ENCODE data around the gene TTC38. TPM values are rescaled to one million over a fixed set of nuclear protein-coding genes. Genes with fewer than 3 reads are reported as not detected.
"Not testable (repeated sequence)": the region's sequence is repeated elsewhere in the genome, so short reads cannot be mapped to it uniquely, and the experiment has no call there.

Gene TTC38
- total RNA-seq, 1 donor from 2014 or later: 23.8 TPM

DNA sequence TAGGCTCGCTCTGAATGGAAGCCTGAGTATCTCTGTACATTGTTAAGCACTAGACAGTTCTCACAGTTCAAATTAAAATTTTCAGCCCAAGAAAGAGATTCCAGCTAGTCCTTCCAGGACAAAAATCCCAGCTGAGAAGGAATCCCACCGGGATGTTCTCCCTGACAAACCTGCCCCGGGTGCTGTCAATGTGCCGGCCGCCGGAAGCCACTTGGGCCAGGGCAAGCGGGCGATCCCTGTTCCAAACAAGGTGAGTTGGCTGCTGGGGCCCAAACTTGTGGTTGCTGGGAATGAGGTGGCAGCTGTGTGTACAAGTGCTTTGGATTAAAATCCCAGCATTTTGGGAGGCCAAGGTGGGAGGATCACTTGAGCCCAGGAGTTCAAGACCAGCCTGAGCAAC, 44.2 kb downstream of the TTC38 start:
- intact Hi-C loops (cut with DNase I): loop anchor here (5.0 kb wide), 1 partner anchor 315 kb away; no protein-coding TSS in a partner anchor
- no peak for DNase-seq (ENCODE audit: missing footprints)
- ATAC-seq: no peak

DNA sequence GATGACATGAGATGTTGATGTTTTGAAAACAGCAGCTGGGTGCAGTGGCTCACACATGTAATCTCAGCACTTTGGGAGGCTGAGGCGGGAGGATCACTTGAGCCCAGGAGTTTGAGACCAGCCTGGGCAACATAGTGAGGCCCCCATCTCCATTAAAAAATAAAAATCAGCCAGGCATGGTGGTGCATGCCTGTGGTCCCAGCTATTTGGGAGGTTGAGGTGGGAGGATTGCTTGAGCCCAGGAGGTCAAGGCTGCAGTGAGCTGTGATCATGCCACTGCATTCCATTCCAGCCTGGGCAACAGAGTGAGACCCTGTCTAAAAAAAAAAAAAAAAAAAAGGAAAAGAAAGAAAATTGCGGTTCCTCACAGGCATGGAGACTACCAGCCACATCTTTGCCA, 45.0 kb downstream of the TTC38 start:
- intact Hi-C loops (cut with DNase I): loop anchor here (5.0 kb wide), 1 partner anchor 316 kb away; no protein-coding TSS in a partner anchor
- DNase-seq (ENCODE audit: missing footprints); ATAC-seq: not testable (repeated sequence)

DNA sequence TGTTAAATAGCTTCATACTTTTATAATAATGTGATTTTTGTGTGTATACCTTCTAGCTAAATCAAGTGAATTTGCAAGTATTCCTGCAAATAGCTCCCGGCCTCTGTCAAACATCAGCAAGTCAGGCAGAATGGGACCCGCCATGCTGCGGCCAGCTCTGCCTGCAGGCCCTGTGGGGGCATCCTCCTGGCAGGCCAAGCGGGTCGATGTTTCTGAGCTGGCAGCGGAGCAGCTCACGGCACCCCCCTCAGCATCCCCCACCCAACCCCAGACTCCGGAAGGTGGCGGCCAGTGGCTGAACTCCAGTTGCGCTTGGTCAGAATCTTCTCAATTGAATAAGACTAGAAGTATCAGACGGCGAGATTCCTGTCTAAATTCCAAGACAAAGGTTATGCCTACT, 48.2 kb downstream of the TTC38 start:
- intact Hi-C loops (cut with DNase I): no loop called here
- no peak for DNase-seq (ENCODE audit: missing footprints)

DNA sequence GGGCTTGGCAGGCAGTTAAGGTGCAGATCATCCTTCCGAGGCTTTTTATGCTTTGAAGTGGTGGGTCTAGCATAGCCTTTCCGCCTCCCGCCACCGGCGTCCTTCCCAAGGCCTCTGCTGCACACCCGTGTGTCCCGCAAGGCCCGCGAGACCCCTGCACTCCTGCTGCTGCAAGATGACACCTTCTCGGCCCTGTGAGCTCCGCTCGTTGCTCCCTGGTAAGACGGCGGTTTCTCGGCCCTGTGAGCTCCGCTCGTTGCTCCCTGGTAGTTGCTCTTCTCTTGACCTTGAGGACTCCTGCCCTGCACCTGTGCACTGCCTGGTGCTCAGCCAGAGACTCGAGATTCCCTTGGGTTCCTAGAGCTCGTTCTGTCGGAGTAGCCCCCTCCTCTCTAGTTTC, 49.8 kb downstream of the TTC38 start:
- DNase-seq (ENCODE audit: missing footprints) (no peak), ATAC-seq (no peak)
- intact Hi-C loops (cut with DNase I): no loop called here

More for the DNA sequence above, 48.2 kb downstream of the TTC38 start:
- ATAC-seq: no peak

DNA sequence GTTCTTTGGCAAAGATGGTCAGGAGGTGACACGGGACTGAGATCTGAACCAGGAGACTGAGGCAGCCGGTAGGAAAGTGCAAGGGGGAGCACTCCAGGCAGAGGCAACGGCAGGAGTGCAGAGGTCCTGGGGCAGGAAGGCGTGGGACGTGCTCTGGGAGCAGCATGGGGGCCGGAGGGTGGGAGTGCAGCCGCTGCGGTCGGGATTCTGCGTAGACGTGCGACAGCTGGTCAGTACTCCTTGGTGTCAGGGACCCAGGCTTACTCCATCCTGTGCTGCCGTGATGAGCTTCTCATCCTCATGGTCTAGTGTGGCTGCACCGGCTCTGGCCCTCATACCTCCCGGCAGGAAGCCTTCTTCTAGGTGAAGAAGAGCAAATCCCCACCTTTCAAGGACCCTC, 50.8 kb downstream of the TTC38 start:
- ATAC-seq: no peak
- no peak for DNase-seq (ENCODE audit: missing footprints)
- intact Hi-C loops (cut with DNase I): no loop called here

DNA sequence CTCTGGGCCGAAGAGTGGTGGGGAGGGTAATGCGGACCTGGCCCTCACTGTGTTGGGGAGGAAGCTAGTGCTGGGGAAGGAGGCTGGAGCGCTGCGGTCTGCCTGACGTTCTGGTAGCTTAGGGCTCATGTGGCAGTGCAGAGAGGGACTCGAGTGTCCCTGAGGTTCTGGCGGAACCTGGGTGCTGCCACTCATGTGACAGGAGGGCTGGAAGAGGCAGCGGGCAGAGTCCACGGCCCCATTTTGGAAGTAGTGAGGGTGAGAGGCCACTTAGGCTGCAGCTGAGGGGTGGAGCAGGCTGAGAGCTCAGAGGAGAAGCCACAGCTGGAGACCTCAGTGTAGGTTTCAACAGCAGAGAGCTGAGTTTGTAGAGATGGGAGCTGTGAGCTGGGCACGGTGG, 51.5 kb downstream of the TTC38 start:
- intact Hi-C loops (cut with DNase I): no loop called here
- ATAC-seq (no peak), DNase-seq (ENCODE audit: missing footprints) (no peak)

DNA sequence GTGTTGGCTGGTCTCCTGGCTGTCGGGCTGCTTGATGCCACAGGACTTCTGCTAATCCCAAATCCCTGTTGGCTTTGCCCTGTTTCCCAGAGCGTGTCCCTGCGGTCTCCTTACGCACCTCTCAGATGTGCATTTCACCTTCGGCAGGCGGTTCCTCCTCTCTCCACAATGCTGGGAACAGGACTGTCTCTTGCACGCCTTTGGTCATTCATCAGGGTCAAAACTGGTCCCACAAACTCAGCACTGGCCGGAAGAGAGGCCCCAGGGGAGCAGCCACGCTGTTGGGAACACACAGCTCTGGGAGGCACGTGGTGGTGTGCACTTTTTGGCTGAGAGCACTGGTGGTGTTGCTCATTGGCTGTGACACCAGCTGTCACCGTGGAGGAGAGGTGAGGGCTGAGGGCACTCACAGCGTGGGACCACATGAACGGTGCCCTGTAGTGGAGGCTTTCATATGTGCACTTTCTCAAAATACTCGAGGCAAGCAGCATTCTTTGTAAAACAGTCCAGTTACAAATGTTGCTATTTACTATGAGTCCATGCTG, 52.4 kb downstream of the TTC38 start:
- ATAC-seq (peak; percentile 59), DNase-seq (ENCODE audit: missing footprints) (no peak)
- intact Hi-C loops (cut with DNase I): no loop called here

DNA sequence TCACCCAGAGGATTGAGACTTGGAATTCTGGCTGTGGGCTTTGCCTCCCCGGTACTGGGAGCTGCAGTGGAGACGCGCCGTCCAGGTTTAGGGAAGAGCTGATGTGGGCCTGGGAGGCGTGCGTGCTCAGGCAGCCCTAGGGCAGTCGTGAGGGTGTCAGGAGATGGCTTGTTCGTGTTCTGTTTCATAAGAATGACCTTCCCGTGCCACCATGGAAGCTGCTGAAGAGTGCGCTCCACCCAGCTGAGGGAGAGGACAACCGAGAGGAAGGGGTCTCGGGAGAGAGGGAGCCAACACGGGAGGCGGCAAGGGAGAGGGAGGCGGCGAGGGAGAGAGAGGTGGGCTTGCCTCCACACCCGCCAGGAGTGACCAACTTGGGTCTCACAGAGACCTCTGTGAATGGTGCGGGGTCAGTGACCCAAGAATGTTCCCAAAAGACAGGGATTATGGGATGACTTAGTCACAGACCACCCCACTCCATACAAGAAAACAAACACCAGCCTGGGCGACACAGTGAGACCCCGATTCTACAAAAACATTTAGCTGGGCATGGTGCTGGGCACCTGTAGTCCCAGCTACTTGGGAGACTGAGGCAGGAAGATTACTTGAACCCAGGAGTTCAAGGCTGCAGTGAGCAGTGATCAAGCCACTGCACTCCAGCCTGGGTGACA, 53.0 kb downstream of the TTC38 start:
- ATAC-seq (no peak), DNase-seq (ENCODE audit: missing footprints) (no peak)
- intact Hi-C loops (cut with DNase I): no loop called here

DNA sequence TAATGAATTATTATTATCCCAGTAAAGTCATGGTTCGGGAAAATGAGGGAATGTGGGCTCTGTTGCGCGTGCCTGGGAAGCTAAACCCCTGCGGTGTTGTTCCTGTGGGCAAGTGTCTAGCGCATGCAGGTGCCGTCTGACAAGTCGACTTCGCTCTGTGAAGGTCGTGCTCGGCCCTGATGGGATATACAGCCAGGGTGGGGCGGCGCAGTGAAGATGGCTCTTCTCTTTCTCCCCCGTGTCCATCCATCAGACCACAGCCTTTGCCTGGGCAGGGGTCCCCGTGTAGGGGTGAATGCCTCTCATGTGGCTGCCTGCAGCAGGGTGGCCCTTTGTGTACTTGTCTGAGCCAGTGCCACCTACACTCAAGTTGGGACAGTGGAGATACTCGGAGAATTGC, 54.9 kb downstream of the TTC38 start:
- DNase-seq (ENCODE audit: missing footprints) (no peak), ATAC-seq (no peak)
- intact Hi-C loops (cut with DNase I): no loop called here

DNA sequence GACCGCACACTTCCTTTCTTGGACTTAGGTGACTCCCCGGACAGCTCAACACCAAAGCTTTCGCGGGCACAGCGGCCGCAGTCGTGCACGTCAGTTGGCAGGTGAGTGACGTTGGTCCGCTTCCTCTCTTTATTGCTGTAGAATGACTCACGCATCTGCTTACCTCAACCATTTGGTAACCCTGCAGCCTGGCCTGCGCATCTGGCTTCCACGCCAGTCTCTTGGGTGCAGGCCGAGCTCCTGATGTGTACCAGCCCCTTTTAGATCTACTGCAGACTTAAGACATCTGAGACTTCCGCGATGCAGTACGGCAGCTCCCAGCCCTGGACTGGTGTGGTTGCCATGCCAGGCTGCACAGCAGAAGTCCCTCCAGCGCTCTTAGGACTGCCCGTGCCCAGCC, 55.4 kb downstream of the TTC38 start:
- DNase-seq (ENCODE audit: missing footprints) (no peak), ATAC-seq (no peak)

DNA sequence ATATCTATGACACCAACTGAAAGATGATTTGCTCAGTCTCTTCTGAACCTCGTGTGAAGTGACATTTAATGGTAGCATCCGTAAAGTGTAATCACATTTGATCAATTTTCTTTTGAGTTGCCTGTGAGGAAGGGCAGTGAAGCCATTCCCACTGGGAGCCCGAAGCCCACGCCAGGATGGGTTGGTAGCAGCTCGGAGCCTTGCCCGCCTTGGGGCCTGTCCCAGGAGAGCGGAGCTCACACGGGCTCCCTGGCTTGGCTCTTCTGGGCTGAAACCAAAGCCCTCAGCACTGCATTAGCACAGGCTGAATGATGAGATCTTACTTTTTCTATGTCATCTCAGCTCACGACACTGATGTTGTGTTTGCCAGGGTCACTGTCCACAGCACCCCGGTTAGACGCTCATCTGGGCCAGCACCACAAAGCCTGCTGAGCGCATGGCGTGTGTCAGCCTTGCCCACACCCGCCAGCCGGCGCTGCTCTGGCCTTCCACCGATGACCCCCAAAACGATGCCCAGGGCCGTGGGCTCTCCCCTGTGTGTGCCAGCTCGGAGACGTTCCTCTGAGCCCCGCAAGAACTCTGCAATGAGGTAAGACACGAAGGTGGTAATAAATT, 58.4 kb downstream of the TTC38 start:
- intact Hi-C loops (cut with DNase I): no loop called here
- DNase-seq (ENCODE audit: missing footprints) (no peak), ATAC-seq (no peak)

More for the DNA sequence above, 55.4 kb downstream of the TTC38 start:
- intact Hi-C loops (cut with DNase I): no loop called here

DNA sequence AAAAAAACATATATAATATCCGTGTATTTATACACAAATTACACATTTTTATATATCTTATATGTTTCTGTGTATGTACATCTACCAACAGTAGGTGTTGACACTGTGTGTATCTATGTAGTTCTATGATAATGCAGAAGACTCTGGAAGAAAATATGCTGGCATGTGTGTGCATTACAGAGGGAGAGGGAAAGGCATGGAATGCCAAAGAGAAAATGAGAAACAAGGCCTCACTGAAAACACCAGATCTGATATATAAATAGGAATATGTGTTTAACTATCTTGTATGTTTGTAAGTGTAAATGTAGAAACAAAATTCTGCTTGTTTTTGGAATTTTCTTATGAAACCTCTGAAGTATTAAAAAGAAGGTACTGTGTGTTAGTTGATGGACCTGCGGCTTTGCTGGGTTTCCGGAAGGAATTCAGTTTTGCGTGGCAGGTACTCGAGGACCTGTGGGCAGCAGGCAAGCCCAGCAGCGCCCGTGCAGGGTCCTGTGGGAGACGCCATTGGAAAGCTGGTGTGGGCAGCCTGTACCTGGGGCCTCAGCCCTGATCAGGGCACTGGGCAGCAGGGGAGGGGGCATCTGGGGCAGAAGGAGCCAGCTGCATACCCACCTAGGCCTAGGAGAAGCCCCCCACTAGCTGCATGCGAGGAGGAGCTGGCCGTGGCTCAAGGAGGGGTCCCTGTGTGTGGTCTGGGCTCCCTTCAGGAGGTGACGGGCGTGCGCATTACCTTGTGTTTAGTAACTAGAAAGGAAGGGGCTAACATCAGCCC, 60.1 kb downstream of the TTC38 start:
- no peak for DNase-seq (ENCODE audit: missing footprints)
- intact Hi-C loops (cut with DNase I): no loop called here
- ATAC-seq: no peak

DNA sequence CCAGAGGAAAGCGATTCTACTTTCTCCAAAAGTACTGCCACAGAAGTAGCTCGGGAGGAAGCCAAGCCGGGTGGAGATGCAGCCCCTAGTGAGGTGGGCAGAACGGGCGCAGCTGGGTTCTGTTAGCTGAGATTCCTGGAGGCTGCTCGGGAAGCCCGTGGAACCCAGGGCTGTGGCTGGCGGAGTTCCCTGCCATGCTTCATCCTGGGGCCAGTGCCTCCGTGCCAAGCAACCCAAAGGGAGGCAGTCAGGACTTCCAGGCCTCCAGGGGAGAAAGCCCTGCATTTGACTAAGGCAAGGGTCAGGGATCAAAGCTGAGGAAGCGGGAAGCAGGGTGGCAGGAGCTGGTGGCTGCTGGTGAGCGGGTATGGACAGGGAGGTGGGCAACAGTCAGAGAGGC, 61.0 kb downstream of the TTC38 start:
- intact Hi-C loops (cut with DNase I): no loop called here
- DNase-seq (ENCODE audit: missing footprints) (no peak), ATAC-seq (no peak)

DNA sequence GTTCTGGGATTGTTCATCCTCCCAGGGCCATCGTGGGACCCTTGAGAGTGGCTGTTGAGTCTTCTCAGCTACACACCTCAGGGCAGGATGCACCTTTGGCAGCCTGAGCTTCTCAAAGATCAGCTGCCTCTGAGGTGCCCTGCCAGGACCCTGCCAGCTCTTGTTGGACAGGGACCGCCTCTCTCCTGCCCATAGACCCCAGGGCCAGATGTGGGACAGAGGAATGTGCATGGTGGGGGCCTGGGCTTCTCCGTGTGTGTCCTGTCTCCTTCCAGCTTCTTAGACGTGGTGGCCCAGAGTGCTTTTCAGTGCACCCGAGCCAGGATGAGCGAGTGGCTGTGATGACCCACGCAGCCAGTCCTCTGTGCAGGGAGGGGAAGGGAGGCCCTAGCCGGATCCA, 61.8 kb downstream of the TTC38 start:
- intact Hi-C loops (cut with DNase I): no loop called here
- DNase-seq (ENCODE audit: missing footprints): no peak

DNA sequence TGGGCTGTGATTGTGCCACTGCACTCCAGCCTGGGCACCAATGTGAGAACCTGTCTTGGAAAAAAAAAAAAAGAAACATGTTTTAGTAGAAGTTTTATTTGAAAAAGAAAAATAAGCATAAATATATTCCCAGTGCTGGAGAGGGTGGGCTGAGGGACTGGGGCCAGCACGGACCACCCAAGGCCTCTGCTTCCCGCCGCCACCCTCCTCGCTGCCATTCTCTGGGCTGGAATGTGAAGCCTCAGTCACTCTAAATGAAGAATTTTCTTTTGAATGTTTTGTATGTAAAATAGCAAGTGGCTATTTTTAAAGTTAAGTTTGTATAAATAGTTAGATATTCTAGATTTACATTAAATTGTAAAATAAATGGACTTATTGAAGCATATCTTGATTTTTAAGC, 62.6 kb downstream of the TTC38 start:
- DNase-seq (ENCODE audit: missing footprints): no peak
- intact Hi-C loops (cut with DNase I): no loop called here
- ATAC-seq: no peak

More for the DNA sequence above, 61.8 kb downstream of the TTC38 start:
- no peak for ATAC-seq

DNA sequence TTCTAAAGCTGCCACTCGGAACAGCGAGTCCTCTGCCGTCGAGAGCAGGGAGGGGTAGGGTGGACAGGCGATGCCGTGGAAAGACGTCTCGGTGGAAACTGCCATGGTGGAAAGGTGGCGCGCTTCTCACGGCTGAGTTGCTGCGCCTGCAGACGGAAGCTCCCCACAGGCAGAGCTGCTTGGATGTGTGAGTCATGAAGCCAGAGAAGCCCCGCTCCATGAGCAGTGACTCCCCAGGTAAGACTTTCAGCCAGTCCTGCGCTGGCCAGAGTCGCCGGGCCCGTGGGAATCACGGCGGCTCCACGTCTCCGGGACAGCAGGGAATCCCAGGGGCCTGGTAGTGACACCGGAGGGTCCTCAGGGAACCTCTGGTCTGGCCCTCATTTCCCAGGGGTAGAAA, 63.7 kb downstream of the TTC38 start:
- DNase-seq (ENCODE audit: missing footprints) (no peak), ATAC-seq (no peak)
- intact Hi-C loops (cut with DNase I): no loop called here

DNA sequence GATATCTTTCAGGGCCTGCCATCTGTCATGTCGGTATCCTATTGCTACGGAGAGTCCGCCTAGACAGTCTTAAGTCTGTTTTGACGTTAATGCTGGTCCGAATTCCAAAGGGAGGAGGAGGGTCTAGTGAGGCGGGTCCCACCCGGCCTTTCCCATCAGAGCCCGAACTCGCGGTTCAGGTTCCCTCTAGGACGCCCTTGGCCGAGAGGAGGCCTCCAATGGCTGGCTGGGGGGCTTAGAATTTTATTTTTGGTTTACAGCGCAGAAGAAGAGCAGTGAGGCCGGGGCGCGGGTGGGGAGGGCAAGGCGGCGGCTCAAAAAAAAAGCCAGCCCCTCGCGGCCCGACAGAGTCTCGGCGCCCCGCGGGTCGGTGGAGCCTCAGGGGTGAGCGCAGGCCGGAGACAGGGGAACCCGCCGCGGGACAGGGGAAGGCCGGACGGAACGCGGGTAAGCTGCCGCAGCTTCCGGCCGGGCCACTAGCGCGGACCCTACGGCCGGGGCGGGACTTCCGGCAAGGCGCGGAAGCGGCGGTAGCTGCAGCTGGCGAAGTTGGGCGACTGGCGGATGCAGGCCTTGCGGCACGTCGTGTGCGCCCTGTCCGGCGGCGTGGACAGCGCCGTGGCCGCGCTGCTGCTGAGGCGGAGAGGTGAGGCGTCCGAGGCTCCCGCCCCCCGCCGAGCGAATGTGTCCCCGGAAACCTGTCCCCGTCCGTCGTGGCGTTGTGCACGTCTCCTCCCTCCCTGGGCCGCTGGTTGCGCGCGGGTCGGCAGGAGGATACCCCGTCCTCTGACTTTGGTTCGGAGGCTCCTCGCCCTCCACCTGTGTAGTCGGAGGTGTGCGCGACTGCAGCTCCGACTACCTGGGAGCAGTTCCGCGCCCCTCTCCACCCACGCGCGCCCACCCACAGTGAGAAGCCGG, 67.7 kb downstream of the TTC38 start, which contains the start of gene TRMU:
TSS of gene TRMU (plus strand) at position 514 of the 918 bp plus-strand sequence. CDS start at position 565, 51 bp downstream.
- intact Hi-C loops (cut with DNase I): no loop called here
- DNase-seq (ENCODE audit: missing footprints) (peak; percentile 96), ATAC-seq (peak; percentile 97)
